OCI-LY1 (cell line): ENCODE results near the gene RAB6B.

ENCODE experiments used
- H2AFZ ChIP-seq: fragments of 200-600 bp; sonication (generic), shearing (Covaris generic); 2 replicates; pipeline ENCODE4 v1.6.0; 2014; ENCODE audit warnings: antibody characterized with exemption, mild to moderate bottlenecking, low read length
- H3F3A ChIP-seq: fragments of 200-600 bp; sonication (generic), shearing (Covaris generic); 2 replicates; pipeline ENCODE4 v1.6.0; 2014; ENCODE audit warnings: mild to moderate bottlenecking, antibody characterized with exemption, low read length, moderate library complexity; ENCODE audit not compliant: insufficient read depth
- H3K27ac ChIP-seq: fragments of 200-600 bp; sonication (generic); 2 replicates; pipeline ENCODE4 v1.5.1; 2014; ENCODE audit warnings: low read length, mixed run types, mild to moderate bottlenecking, low read depth; ENCODE audit not compliant: poor library complexity, severe bottlenecking
- H3K27me3 ChIP-seq: fragments of 200-600 bp; sonication (generic); 2 replicates; pipeline ENCODE4 v1.6.0; 2014; ENCODE audit warnings: antibody characterized with exemption, mild to moderate bottlenecking, low read length, moderate library complexity; ENCODE audit not compliant: insufficient read depth
- H3K36me3 ChIP-seq: fragments of 200-600 bp; sonication (generic); 2 replicates; pipeline ENCODE4 v1.6.1; 2014; ENCODE audit warnings: mild to moderate bottlenecking, antibody characterized with exemption, low read length, moderate library complexity, mixed read lengths; ENCODE audit not compliant: insufficient read depth
- H3K4me1 ChIP-seq: fragments of 200-600 bp; sonication (generic); 2 replicates; pipeline ENCODE4 v1.5.1; 2014; ENCODE audit warnings: mild to moderate bottlenecking, low read length, moderate library complexity; ENCODE audit not compliant: insufficient read depth, severe bottlenecking
- H3K4me2 ChIP-seq: fragments of 200-600 bp; sonication (generic), shearing (Covaris generic); 2 replicates; pipeline ENCODE4 v1.6.1; 2014; ENCODE audit warnings: low read length
- H3K4me3 ChIP-seq: fragments of 200-600 bp; sonication (generic); 2 replicates; pipeline ENCODE4 v1.5.1; 2014; ENCODE audit warnings: low read length, low read depth, mild to moderate bottlenecking, mixed read lengths; ENCODE audit not compliant: poor library complexity, severe bottlenecking
- H3K79me2 ChIP-seq: fragments of 200-600 bp; shearing (Covaris generic); 2 replicates; pipeline ENCODE4 v1.6.1; 2016; ENCODE audit warnings: mixed run types, low read length, mixed read lengths; ENCODE audit not compliant: insufficient read depth
- H3K9ac ChIP-seq: fragments of 200-600 bp; sonication (generic), shearing (Covaris generic); 2 replicates; pipeline ENCODE4 v1.6.1; 2014; ENCODE audit warnings: mild to moderate bottlenecking, low read length, mixed read lengths
- H3K9me2 ChIP-seq: fragments of 200-600 bp; sonication (generic), shearing (Covaris generic); 2 replicates; pipeline ENCODE4 v1.6.1; 2014; ENCODE audit warnings: low read depth, mild to moderate bottlenecking, low read length, mixed read lengths
- H3K9me3 ChIP-seq: fragments of 200-600 bp; shearing (Covaris generic); 2 replicates; pipeline ENCODE4 v1.6.1; 2014; ENCODE audit warnings: low read length, mixed read lengths
- H4K20me1 ChIP-seq: fragments of 200-600 bp; sonication (generic), shearing (Covaris generic); 2 replicates; pipeline ENCODE4 v1.6.0; 2016; ENCODE audit warnings: mild to moderate bottlenecking, low read length; ENCODE audit not compliant: insufficient read depth
- EZH2 ChIP-seq: fragments of 200-600 bp; sonication (generic), shearing (Covaris generic); IDR thresholded peaks from 2 replicates; pipeline ENCODE4 v1.8.0; 2017; ENCODE audit warnings: borderline replicate concordance, mixed run types, mild to moderate bottlenecking, antibody characterized with exemption, low read length, moderate library complexity, mixed read lengths
- TF ChIP-seq, protein P1 (sequence below): fragments of 200-600 bp; sonication (generic), shearing (Covaris generic); IDR thresholded peaks from 2 replicates; pipeline ENCODE4 v1.5.1; 2017; ENCODE audit warnings: mild to moderate bottlenecking, antibody characterized with exemption, low read length, moderate library complexity, mixed read lengths

RAB6B gene

GRCh38 chr3:133866141-133866540 is 29.5 kb downstream of the RAB6B start:
- Histone ChIP-seq H3K4me1 (no peaks in the 10 kb centered on the region), H3K36me3 (no peaks in the 10 kb centered on the region), H3F3A (no peaks in the 10 kb centered on the region), H3K9me3 (no peaks in the 10 kb centered on the region), H3K9ac (no peak overlapping the region), H3K4me2 (no peak overlapping the region), H3K9me2 (no peaks in the 10 kb centered on the region), H2AFZ (no peak overlapping the region), H3K4me3 (no peak overlapping the region), H3K27ac (no peak overlapping the region), H4K20me1 (no peaks in the 10 kb centered on the region), H3K79me2 (no peaks in the 10 kb centered on the region), H3K27me3 (no peaks in the 10 kb centered on the region)
- TF ChIP-seq, protein P1, sequence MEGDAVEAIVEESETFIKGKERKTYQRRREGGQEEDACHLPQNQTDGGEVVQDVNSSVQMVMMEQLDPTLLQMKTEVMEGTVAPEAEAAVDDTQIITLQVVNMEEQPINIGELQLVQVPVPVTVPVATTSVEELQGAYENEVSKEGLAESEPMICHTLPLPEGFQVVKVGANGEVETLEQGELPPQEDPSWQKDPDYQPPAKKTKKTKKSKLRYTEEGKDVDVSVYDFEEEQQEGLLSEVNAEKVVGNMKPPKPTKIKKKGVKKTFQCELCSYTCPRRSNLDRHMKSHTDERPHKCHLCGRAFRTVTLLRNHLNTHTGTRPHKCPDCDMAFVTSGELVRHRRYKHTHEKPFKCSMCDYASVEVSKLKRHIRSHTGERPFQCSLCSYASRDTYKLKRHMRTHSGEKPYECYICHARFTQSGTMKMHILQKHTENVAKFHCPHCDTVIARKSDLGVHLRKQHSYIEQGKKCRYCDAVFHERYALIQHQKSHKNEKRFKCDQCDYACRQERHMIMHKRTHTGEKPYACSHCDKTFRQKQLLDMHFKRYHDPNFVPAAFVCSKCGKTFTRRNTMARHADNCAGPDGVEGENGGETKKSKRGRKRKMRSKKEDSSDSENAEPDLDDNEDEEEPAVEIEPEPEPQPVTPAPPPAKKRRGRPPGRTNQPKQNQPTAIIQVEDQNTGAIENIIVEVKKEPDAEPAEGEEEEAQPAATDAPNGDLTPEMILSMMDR: no peak
- no peak for TF ChIP-seq EZH2

GRCh38 chr3:133865136-133865855 is 30.4 kb downstream of the RAB6B start:
- Histone ChIP-seq H3K9me3 (no peaks in the 10 kb centered on the region), H3K27ac (no peak overlapping the region), H3K9ac (no peak overlapping the region), H2AFZ (no peak overlapping the region), H4K20me1 (no peaks in the 10 kb centered on the region), H3K4me1 (no peaks in the 10 kb centered on the region), H3K9me2 (no peaks in the 10 kb centered on the region), H3K27me3 (no peaks in the 10 kb centered on the region), H3K79me2 (no peaks in the 10 kb centered on the region), H3K36me3 (no peaks in the 10 kb centered on the region), H3K4me2 (no peak overlapping the region), H3K4me3 (no peak overlapping the region), H3F3A (no peaks in the 10 kb centered on the region)
- no peak for TF ChIP-seq EZH2
- TF ChIP-seq, protein P1: no peak; the same call in 1 of the 2 replicates

GRCh38 chr3:133864616-133865015 is 31.1 kb downstream of the RAB6B start:
- no peak overlapping the region for H3K4me3 ChIP-seq
- no peak overlapping the region for H3K4me2 ChIP-seq
- TF ChIP-seq, protein P1: no peak
- TF ChIP-seq EZH2: no peak

More at GRCh38 chr3:133864616-133865015, 31.1 kb downstream of the RAB6B start:
- no peak overlapping the region for H3K9ac ChIP-seq
- no peak overlapping the region for H2AFZ ChIP-seq
- no peaks in the 10 kb centered on the region for H3F3A ChIP-seq
- H3K36me3 ChIP-seq: no peaks in the 10 kb centered on the region
- no peak overlapping the region for H3K27ac ChIP-seq
- no peaks in the 10 kb centered on the region for H3K4me1 ChIP-seq
- no peaks in the 10 kb centered on the region for H3K79me2 ChIP-seq
- H3K27me3 ChIP-seq: no peaks in the 10 kb centered on the region
- H3K9me3 ChIP-seq: no peaks in the 10 kb centered on the region
- no peaks in the 10 kb centered on the region for H4K20me1 ChIP-seq
- H3K9me2 ChIP-seq: no peaks in the 10 kb centered on the region
